Camera-type eye (tissue), 1 donor: ENCODE results near the gene TMEM86B. TPM values are rescaled to one million over a fixed set of nuclear protein-coding genes. Genes with fewer than 3 reads are reported as not detected.

Experiments
- total RNA-seq: library from RNA; depleted of rRNA; stranded (reverse); fragments of >200 nt; gene quantifications from one replicate; pipeline ENCODE4 v1.2.3, GENCODE V29; 2014

The TMEM86B gene, protein sequence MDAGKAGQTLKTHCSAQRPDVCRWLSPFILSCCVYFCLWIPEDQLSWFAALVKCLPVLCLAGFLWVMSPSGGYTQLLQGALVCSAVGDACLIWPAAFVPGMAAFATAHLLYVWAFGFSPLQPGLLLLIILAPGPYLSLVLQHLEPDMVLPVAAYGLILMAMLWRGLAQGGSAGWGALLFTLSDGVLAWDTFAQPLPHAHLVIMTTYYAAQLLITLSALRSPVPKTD
- 1.1 TPM for total RNA-seq

GRCh38 chr19:55228403-55229031 lies at the start of gene TMEM86B:
Gene TMEM86B, minus strand, starts transcription at chr19:55228763. Its CDS starts 22 bp downstream, at chr19:55228741.

DNA sequence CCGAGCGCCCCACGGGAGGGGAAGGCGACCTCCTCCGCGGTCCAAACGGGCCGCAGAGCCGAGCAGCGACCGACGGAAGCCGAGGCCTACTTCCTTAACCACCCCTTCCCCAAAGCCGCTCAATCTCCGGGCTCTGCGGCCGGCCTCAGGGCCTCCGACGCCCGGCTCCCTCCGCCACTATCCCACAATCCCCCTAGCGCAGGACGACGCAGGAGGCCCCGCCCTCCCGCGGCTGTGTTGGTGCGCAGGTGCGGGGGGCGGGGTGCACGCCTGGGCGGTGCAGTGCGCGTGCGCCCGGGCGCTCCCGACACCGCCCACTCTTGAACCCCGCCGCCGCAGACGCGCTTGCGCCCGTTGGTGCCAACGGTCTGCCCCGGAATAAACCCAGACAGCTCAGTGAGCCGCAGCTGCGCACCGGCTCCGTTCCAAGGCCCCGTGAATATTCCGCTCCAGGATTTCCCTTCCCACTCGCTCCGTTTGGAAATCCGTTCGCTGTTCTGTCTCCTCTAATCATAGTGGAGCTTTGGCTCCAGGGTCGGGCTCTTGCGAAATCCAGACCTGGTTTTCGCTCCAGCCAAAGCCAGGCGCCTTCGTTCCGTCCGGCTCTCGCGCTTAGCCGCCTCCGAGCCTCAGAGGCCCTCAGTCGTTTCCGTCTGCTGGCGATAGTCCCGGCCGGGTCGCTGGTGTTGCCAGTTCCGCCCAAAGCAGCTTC lies 30.4 kb upstream of the TMEM86B start, which contains the start of gene PPP6R1:
Gene PPP6R1 (minus strand): TSS at position 190 of the 712 bp plus-strand sequence. CDS start 11,914 bp downstream, outside the sequence.

DNA sequence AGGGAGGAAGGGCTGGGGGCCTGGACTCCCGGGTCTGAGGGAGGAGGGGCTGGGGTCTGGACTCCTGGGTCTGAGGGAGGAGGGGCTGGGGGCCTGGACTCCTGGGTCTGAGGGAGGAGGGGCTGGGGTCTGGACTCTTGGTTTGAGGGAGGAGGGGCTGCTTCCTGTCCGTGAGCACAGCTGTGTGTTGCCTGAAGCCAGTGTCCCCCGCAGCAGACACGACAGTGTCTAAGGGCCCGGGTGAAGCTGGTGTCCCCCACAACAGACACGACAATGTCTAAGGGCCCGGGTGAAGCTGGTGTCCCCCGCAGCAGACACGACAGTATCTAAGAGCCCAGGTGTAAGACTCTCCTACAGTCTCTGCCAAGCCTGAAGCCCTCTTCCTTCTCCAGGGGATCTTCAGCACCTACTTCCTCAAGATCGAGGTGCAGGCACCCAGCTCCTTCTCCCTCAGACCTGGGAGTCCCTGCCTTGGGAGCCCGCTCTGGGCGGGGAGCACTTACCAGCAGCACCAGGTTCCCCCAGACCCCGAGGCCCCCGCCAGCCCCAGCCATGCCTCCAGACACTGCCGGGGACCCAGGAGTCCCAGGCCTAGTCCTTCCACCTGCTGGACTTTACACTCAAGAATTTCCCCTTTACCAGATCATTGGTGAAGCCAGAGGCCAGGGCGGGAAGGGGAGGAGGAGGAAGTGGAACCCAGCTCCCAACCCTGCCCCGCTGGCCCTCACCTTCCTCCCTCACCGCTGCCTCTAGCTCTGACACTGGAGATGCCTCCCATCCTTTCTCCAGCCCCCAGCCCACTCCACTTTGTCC lies 19.5 kb downstream of the TMEM86B start, which contains the start of gene PTPRH:
Gene PTPRH (minus strand): TSS at position 622 of the 813 bp plus-strand sequence. CDS start 68 bp downstream, at position 554.

DNA sequence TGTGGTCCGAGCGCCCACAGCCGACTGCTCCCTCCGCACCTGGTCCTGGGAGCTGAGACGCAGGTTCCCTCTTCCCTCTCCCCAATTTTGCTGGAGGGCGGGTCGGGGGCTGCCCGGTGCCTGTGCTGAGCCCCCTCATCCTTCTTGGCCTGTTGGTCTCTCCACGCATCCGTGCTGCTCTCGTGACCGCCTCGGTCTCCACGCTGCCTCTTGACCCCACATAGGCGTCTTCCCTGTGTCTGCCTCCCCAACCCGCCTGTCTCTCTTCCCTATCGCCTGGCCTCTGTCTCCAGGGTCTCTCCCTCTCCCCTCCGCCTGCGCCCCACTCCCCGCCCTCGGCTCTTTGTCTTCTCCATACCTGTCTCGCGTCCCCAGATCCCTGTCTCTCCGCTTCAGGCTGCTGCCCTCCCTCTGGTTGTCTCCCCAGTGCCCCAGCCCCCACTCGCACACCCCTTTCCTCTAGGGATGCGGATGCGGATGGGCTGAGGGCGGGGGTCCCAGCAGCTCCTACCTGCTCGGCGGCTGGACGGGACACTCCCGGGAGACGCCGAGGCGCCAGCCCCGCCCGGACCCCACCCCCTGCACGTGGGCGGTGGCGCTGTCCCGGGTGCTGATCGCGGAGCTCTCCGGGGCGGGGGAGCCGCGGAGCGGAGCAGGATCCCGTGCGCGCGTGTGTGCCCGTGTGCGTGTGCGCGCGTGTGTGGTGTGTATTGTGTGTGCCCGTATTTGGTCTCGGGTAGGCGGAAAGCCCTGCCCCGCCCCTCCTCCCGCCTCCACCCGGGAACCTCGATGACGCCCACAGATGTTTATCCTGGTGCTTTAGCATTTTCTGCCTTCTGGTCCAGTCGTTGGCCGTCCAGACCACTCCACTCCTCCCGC lies 48.7 kb downstream of the TMEM86B start, which contains the start of gene SYT5:
Gene SYT5 (minus strand): TSS at position 684 of the 879 bp plus-strand sequence. CDS start 1,248 bp downstream, outside the sequence.

Other genes with a start within 250 kb of the TMEM86B start
- 0.49 TPM for gene GP6, start 190.5 kb downstream of the TMEM86B start, total RNA-seq
- 24.2 TPM for gene RDH13, start 165.6 kb downstream of the TMEM86B start, total RNA-seq
- 8.7 TPM for gene EPS8L1, start 152.9 kb downstream of the TMEM86B start, total RNA-seq
- gene PPP1R12C, start 111.1 kb downstream of the TMEM86B start, total RNA-seq = 53.9 TPM
- gene TNNT1, start 79.6 kb downstream of the TMEM86B start, total RNA-seq = 49.5 TPM
- gene TNNI3, start 71.0 kb downstream of the TMEM86B start, total RNA-seq = 2.1 TPM
- gene DNAAF3, start 62.1 kb downstream of the TMEM86B start, total RNA-seq = 2.0 TPM
- gene SYT5, start 48.5 kb downstream of the TMEM86B start, total RNA-seq = 16.4 TPM
- 6.1 TPM for gene PTPRH, start 19.3 kb downstream of the TMEM86B start, total RNA-seq
- gene PPP6R1, start 30.3 kb upstream of the TMEM86B start, total RNA-seq = 30.6 TPM
- gene HSPBP1, start 51.3 kb upstream of the TMEM86B start, total RNA-seq = 31.0 TPM
- 32.5 TPM for gene BRSK1, start 55.2 kb upstream of the TMEM86B start, total RNA-seq
- gene TMEM150B, start 96.6 kb upstream of the TMEM86B start, total RNA-seq = 1.1 TPM
- gene KMT5C, start 111.1 kb upstream of the TMEM86B start, total RNA-seq = 40.3 TPM
- 0.60 TPM for gene COX6B2, start 126.0 kb upstream of the TMEM86B start, total RNA-seq
- gene GARIN5B, start 134.5 kb upstream of the TMEM86B start, total RNA-seq = not detected
- 1.1 TPM for gene IL11, start 141.7 kb upstream of the TMEM86B start, total RNA-seq
- gene TMEM190, start 148.1 kb upstream of the TMEM86B start, total RNA-seq = not detected
- gene TMEM238, start 155.5 kb upstream of the TMEM86B start, total RNA-seq = 0.99 TPM
- gene RPL28, start 157.2 kb upstream of the TMEM86B start, total RNA-seq = 472 TPM
- gene UBE2S, start 179.0 kb upstream of the TMEM86B start, total RNA-seq = 21.2 TPM
- 1.5 TPM for gene SHISA7, start 214.5 kb upstream of the TMEM86B start, total RNA-seq
- 22.9 TPM for gene ISOC2, start 232.9 kb upstream of the TMEM86B start, total RNA-seq
- not detected for gene C19orf85, start 236.0 kb upstream of the TMEM86B start, total RNA-seq
- gene ZNF628, start 247.9 kb upstream of the TMEM86B start, total RNA-seq = 2.3 TPM